Neuronal stem cell (in vitro differentiated cells): Measurements from ENCODE around the gene UBQLN4.

ENCODE experiments used
- DNase-seq: peaks from one replicate; pipeline ENCODE4 v3.0.0-alpha.2; 2013; ENCODE audit warnings: low spot score
- H2AFZ ChIP-seq: one replicate; pipeline ENCODE4 v1.6.1; 2013; ENCODE audit warnings: mild to moderate bottlenecking, low read length, inconsistent platforms
- H2AK5ac ChIP-seq: 2 replicates; pipeline ENCODE4 v1.6.1; 2013; ENCODE audit warnings: low read depth, mild to moderate bottlenecking, inconsistent platforms, low read length, moderate library complexity, mixed read lengths
- H2BK120ac ChIP-seq: 2 replicates; pipeline ENCODE4 v1.6.1; 2013; ENCODE audit warnings: low read depth, mild to moderate bottlenecking, inconsistent platforms, low read length, moderate library complexity, mixed read lengths
- H2BK12ac ChIP-seq: one replicate; pipeline ENCODE4 v1.6.1; 2013; ENCODE audit warnings: low read length, inconsistent platforms
- H2BK15ac ChIP-seq: 2 replicates; pipeline ENCODE4 v1.6.1; 2013; ENCODE audit warnings: mild to moderate bottlenecking, low read length, inconsistent platforms, mixed read lengths
- H2BK5ac ChIP-seq: one replicate; pipeline ENCODE4 v1.6.1; 2013; ENCODE audit warnings: inconsistent platforms, mild to moderate bottlenecking, low read length, moderate library complexity
- H3K14ac ChIP-seq: one replicate; pipeline ENCODE4 v1.6.1; 2013; ENCODE audit warnings: low read length, inconsistent platforms
- H3K18ac ChIP-seq: 2 replicates; pipeline ENCODE4 v1.6.1; 2013; ENCODE audit warnings: low read length, inconsistent platforms
- H3K23ac ChIP-seq: 2 replicates; pipeline ENCODE4 v1.6.1; 2013; ENCODE audit warnings: low read depth, mild to moderate bottlenecking, mixed read lengths, low read length, inconsistent platforms; ENCODE audit not compliant: poor library complexity
- H3K27ac ChIP-seq: replicated peaks from 3 replicates; pipeline ENCODE4 v1.5.1; 2013; ENCODE audit warnings: low read length, inconsistent platforms
- H3K27me3 ChIP-seq, 3 experiments: 2 replicates each; pipeline ENCODE4 v1.6.1; 2013; ENCODE audit warnings: low read length in 3 of 3, mild to moderate bottlenecking in 2 of 3, inconsistent platforms in 1 of 3, low read depth in 1 of 3, mixed read lengths in 1 of 3, moderate library complexity in 1 of 3; ENCODE audit not compliant: control insufficient read depth in 3 of 3, insufficient read depth in 3 of 3
- H3K36me3 ChIP-seq, 2 donors: replicated peaks in 1 of 2; 2 replicates each; pipeline ENCODE4 v1.6.1; 2013; ENCODE audit warnings: low read length in 2 of 2; ENCODE audit not compliant: control insufficient read depth in 2 of 2, insufficient read depth in 2 of 2
- H3K4ac ChIP-seq: 2 replicates; pipeline ENCODE4 v1.6.1; 2013; ENCODE audit warnings: inconsistent platforms, mild to moderate bottlenecking, low read length, moderate library complexity
- H3K4me1 ChIP-seq, 2 donors: 1 replicate in 1 of 2; 2 replicates in 1 of 2; pipeline ENCODE4 v1.6.1; 2013; ENCODE audit warnings: low read length in 2 of 2, low read depth in 1 of 2; ENCODE audit not compliant: control insufficient read depth in 2 of 2, insufficient read depth in 1 of 2
- H3K4me2 ChIP-seq: one replicate; pipeline ENCODE4 v1.6.1; 2013; ENCODE audit warnings: mild to moderate bottlenecking, low read length, inconsistent platforms; ENCODE audit not compliant: insufficient read depth, poor library complexity, severe bottlenecking
- H3K4me3 ChIP-seq, 2 donors: 2 replicates each; pipeline ENCODE4 v1.5.1; 2013; ENCODE audit warnings: low read length in 2 of 2, mild to moderate bottlenecking in 2 of 2, inconsistent platforms in 1 of 2, moderate library complexity in 1 of 2
- H3K79me1 ChIP-seq: one replicate; pipeline ENCODE4 v1.6.1; 2013; ENCODE audit warnings: low read depth, mild to moderate bottlenecking, inconsistent platforms, low read length, moderate library complexity
- H3K9ac ChIP-seq: one replicate; pipeline ENCODE4 v1.6.1; 2013; ENCODE audit warnings: mild to moderate bottlenecking, low read depth, low read length, inconsistent platforms; ENCODE audit not compliant: poor library complexity
- H3K9me3 ChIP-seq, 2 donors: replicated peaks in 1 of 2; 2 replicates each; pipeline versions ENCODE3 to v1.6.1; 2013; ENCODE audit warnings: low read length in 2 of 2, mild to moderate bottlenecking in 2 of 2, inconsistent platforms in 1 of 2, low read depth in 1 of 2, mixed read lengths in 1 of 2, moderate library complexity in 1 of 2; ENCODE audit not compliant: control insufficient read depth in 2 of 2, insufficient read depth in 1 of 2
- H4K8ac ChIP-seq: one replicate; pipeline ENCODE4 v1.6.1; 2013; ENCODE audit warnings: low read depth, mild to moderate bottlenecking, inconsistent platforms, low read length, moderate library complexity
- H4K91ac ChIP-seq: one replicate; pipeline ENCODE4 v1.6.1; 2013; ENCODE audit warnings: low read length, low read depth, mild to moderate bottlenecking, inconsistent platforms; ENCODE audit not compliant: poor library complexity
- WGBS, 2 donors: extraction: QIAGEN DNeasy Blood & Tissue Kit; methylation state at CpG; one replicate each; pipeline ENCODE4 v1.1.7; 2013; ENCODE audit warnings: missing lambda C conversion rate in 2 of 2, mixed read lengths in 1 of 2; ENCODE audit not compliant: insufficient read length in 2 of 2, insufficient replicate concordance in 1 of 2; ENCODE audit errors: extremely low coverage in 2 of 2; 5-methylcytosine and 5-hydroxymethylcytosine counted together

Gene UBQLN4

GRCh38 chr1:156070548-156070947, 16.9 kb upstream of the UBQLN4 start:
- Histone ChIP-seq H2BK5ac (no peak overlapping the region), H2AFZ (no peak overlapping the region), H3K14ac (no peak overlapping the region), H2BK120ac (no peak overlapping the region), H3K4me3 (no peak overlapping the region), H3K27me3 (no peaks in the 10 kb centered on the region), H3K4me1 (peaks cover 31 to 42% of the 10 kb centered on the region in 2 donors), H3K18ac (peak overlapping the region; percentile 81), H4K8ac (no peak overlapping the region), H3K23ac (peak overlapping the region; percentile 34), H3K9me3 (no peaks in the 10 kb centered on the region), H3K9ac (peak overlapping the region; percentile 45), H3K79me1 (peaks cover 6% of the 10 kb centered on the region), H3K4ac (no peak overlapping the region), H4K91ac (no peak overlapping the region), H3K4me2 (peak overlapping the region; percentile 19), H3K36me3 (peaks cover 5 to 40% of the 10 kb centered on the region in 2 donors), H2AK5ac (no peak overlapping the region), H3K27ac (no peak overlapping the region), H2BK12ac (no peak overlapping the region), H2BK15ac (no peak overlapping the region)
- WGBS, 2 donors = no CpG with 5 or more reads among the region's 4 CpGs
- no peak for DNase-seq

- Histone ChIP-seq H4K91ac (no peak overlapping the region), H3K23ac (no peak overlapping the region), H3K9ac (no peak overlapping the region), H3K27ac (peak overlapping the region; percentile 44), H2BK12ac (no peak overlapping the region), H2AFZ (no peak overlapping the region), H2BK120ac (no peak overlapping the region), H4K8ac (no peak overlapping the region), H2AK5ac (peak overlapping the region; percentile 16), H3K79me1 (peaks cover 6% of the 10 kb centered on the region), H2BK5ac (no peak overlapping the region), H2BK15ac (no peak overlapping the region), H3K4me2 (no peak overlapping the region), H3K4ac (no peak overlapping the region), H3K4me1 (peaks cover 27 to 34% of the 10 kb centered on the region in 2 donors), H3K18ac (peak overlapping the region; percentile 78), H3K9me3 (no peaks in the 10 kb centered on the region), H3K27me3 (no peaks in the 10 kb centered on the region), H3K14ac (no peak overlapping the region), H3K4me3 (no peak overlapping the region), H3K36me3 (peaks cover 2 to 32% of the 10 kb centered on the region in 2 donors)
- WGBS, 2 donors = no CpG with 5 or more reads among the region's 3 CpGs
- no peak for DNase-seq
Observed at GRCh38 chr1:156069490-156070455, 16.2 kb upstream of the UBQLN4 start.

- Histone ChIP-seq H2AFZ (no peak overlapping the region), H3K14ac (no peak overlapping the region), H3K4me2 (no peak overlapping the region), H2BK15ac (no peak overlapping the region), H4K8ac (no peak overlapping the region), H3K9ac (no peak overlapping the region), H3K27me3 (no peaks in the 10 kb centered on the region), H3K36me3 (peaks cover 0 to 7% of the 10 kb centered on the region in 2 donors), H3K4me3 (no peak overlapping the region), H3K18ac (no peak overlapping the region), H4K91ac (no peak overlapping the region), H2BK12ac (no peak overlapping the region), H3K4ac (no peak overlapping the region), H2BK120ac (no peak overlapping the region), H3K79me1 (peaks cover 1% of the 10 kb centered on the region), H2AK5ac (no peak overlapping the region), H3K9me3 (no peaks in the 10 kb centered on the region), H3K4me1 (peaks cover 10 to 18% of the 10 kb centered on the region in 2 donors), H3K23ac (no peak overlapping the region), H2BK5ac (no peak overlapping the region), H3K27ac (no peak overlapping the region)
- no CpG with 5 or more reads among the region's 2 CpGs for WGBS, 2 donors
- no peak for DNase-seq
Observed at GRCh38 chr1:156067262-156067661, 13.7 kb upstream of the UBQLN4 start.

GRCh38 chr1:156065871-156066270, 12.3 kb upstream of the UBQLN4 start:
- H2BK120ac ChIP-seq = no peak overlapping the region
- H3K27me3 ChIP-seq = no peaks in the 10 kb centered on the region
- peak overlapping the region; percentile 58 for H2AFZ ChIP-seq
- no peak overlapping the region for H2BK15ac ChIP-seq
- H3K9me3 ChIP-seq = no peaks in the 10 kb centered on the region
- H3K27ac ChIP-seq = no peak overlapping the region
- H3K4ac ChIP-seq = no peak overlapping the region
- H3K18ac ChIP-seq = peak overlapping the region; percentile 86
- H4K8ac ChIP-seq = no peak overlapping the region
- H3K4me3 ChIP-seq = no peak overlapping the region
- H2AK5ac ChIP-seq = peak overlapping the region; percentile 95
- no peak for DNase-seq
- no peak overlapping the region for H4K91ac ChIP-seq
- no peak overlapping the region for H3K4me2 ChIP-seq
- H3K4me1 ChIP-seq = peaks cover 18 to 21% of the 10 kb centered on the region in 2 donors
- H3K36me3 ChIP-seq = no peaks in the 10 kb centered on the region
- H3K9ac ChIP-seq = peak overlapping the region; percentile 63
- H2BK5ac ChIP-seq = no peak overlapping the region
- H2BK12ac ChIP-seq = peak overlapping the region; percentile 93
- no peaks in the 10 kb centered on the region for H3K79me1 ChIP-seq
- WGBS, 2 donors = no CpG with 5 or more reads among the region's 16 CpGs
- no peak overlapping the region for H3K14ac ChIP-seq
- peak overlapping the region; percentile 68 for H3K23ac ChIP-seq
